Psoas muscle (tissue), 8 donors: ENCODE data around the gene TCF12. TPM values are rescaled to one million over a fixed set of nuclear protein-coding genes. Genes with fewer than 3 reads are reported as not detected.

Experiments used
- ATAC-seq, 4 donors: fragments of 200-7000 bp; cut with Tn5 transposase; one replicate each; pipeline ENCODE4 v1.9.1; 2020; ENCODE audit warnings: moderate library complexity in 3 of 4, mild to moderate bottlenecking in 2 of 4
- DNase-seq, 2 donors: peaks; one replicate each; pipeline ENCODE4 v3.0.0-alpha.2; 2020
- H3K27ac ChIP-seq: fragments of 200-600 bp; one replicate; pipeline ENCODE4 v1.8.0; 2022
- H3K27me3 ChIP-seq, 3 donors: fragments of 200-600 bp in 1 of 3; one replicate each; pipeline versions ENCODE4 v1.6.1 to v1.8.0; 2013 to 2022; ENCODE audit warnings: low read length in 2 of 3, mild to moderate bottlenecking in 2 of 3, moderate library complexity in 1 of 3; ENCODE audit not compliant: insufficient read depth in 3 of 3
- H3K36me3 ChIP-seq, 2 donors: fragments of 200-600 bp in 1 of 2; one replicate each; pipeline versions ENCODE4 v1.6.1 to v1.8.0; 2013 to 2022; ENCODE audit warnings: low read depth in 1 of 2, mild to moderate bottlenecking in 1 of 2, moderate library complexity in 1 of 2; ENCODE audit not compliant: insufficient read depth in 1 of 2
- H3K4me1 ChIP-seq: fragments of 200-600 bp; one replicate; pipeline ENCODE4 v1.8.0; 2022
- H3K4me3 ChIP-seq: fragments of 200-600 bp; one replicate; pipeline ENCODE4 v1.8.0; 2022; ENCODE audit warnings: mild to moderate bottlenecking
- H3K9me3 ChIP-seq: fragments of 200-600 bp; one replicate; pipeline ENCODE4 v1.8.0; 2022
- WGBS, 3 donors: extraction: QIAGEN DNeasy Blood & Tissue Kit; methylation state at CpG; one replicate each; pipeline versions ENCODE4 v1.1.6 to v1.1.7; 2013; 5-methylcytosine and 5-hydroxymethylcytosine counted together
- intact Hi-C, 2 donors: fragments of 100-400 bp; cut with DNase I; formaldehyde crosslinking; loops; one replicate each; pipeline versions ENCODE4 v1.11.0 to v1.14.2; 2022
- polyA plus RNA-seq, 3 donors: library from polyadenylated mRNA; stranded (reverse); fragments of 200-250 nt; gene quantifications; one replicate each; pipeline ENCODE4 v1.2.3, GENCODE V29; 2013
- total RNA-seq, 4 donors: library from RNA; stranded (reverse); fragmentation: NEBNext Ultra II Directional in 2 of 4; extraction: Animal tissue kit (Norgen Biotek cat#: 25700) in 2 of 4; gene quantifications; one replicate each; pipeline versions ENCODE4 v1.2.1 to v1.2.4, GENCODE V29; 2021 to 2023
- TF ChIP-seq, protein P1 (sequence below): fragments of 200-600 bp; IDR thresholded peaks from one replicate; pipeline ENCODE4 v1.8.0; 2022; ENCODE audit warnings: antibody characterized with exemption
- donor health status: healthy with polysubstance abuse.
- donor health status: DM: no; HTN: no; CAD: no; lungs with moderate emphysema.
- donor health status: Bipolar disorder and iron deficiency.
- donor health status: healthy.
- donor health status: DM: yes; HTN: yes; CAD: no.
- donor health status: DM: no; HTN: no; CAD: no.
- donor health status: DM: no; HTN: no; CAD: no.
- donor health status: DM: yes; HTN: yes; CAD: no.

TCF12 gene
- total and polyA plus RNA-seq, 7 donors, result 10.5 to 53.1 (median 30.5) TPM

- H3K27me3 ChIP-seq, result no peaks in the 10 kb centered on the region
- no peak for DNase-seq
- no peak overlapping the region for H3K27ac ChIP-seq
- H3K4me3 ChIP-seq, result no peak overlapping the region
- peaks cover 0 to 3% of the 10 kb centered on the region in 2 donors for H3K36me3 ChIP-seq
- intact Hi-C loops, result no loop called here
- no peaks in the 10 kb centered on the region for H3K9me3 ChIP-seq
- TF ChIP-seq, protein P1, sequence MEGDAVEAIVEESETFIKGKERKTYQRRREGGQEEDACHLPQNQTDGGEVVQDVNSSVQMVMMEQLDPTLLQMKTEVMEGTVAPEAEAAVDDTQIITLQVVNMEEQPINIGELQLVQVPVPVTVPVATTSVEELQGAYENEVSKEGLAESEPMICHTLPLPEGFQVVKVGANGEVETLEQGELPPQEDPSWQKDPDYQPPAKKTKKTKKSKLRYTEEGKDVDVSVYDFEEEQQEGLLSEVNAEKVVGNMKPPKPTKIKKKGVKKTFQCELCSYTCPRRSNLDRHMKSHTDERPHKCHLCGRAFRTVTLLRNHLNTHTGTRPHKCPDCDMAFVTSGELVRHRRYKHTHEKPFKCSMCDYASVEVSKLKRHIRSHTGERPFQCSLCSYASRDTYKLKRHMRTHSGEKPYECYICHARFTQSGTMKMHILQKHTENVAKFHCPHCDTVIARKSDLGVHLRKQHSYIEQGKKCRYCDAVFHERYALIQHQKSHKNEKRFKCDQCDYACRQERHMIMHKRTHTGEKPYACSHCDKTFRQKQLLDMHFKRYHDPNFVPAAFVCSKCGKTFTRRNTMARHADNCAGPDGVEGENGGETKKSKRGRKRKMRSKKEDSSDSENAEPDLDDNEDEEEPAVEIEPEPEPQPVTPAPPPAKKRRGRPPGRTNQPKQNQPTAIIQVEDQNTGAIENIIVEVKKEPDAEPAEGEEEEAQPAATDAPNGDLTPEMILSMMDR, result no peak
- WGBS, 3 donors, result 94 to 98% (median 97%) methylated on average over 4 of the region's 4 CpGs
- no peak for ATAC-seq
- no peaks in the 10 kb centered on the region for H3K4me1 ChIP-seq
Measured at GRCh38 chr15:57100136-57100539, 181.7 kb downstream of the TCF12 start.

- Histone ChIP-seq H3K27ac (no peak overlapping the region), H3K4me3 (no peak overlapping the region), H3K27me3 (no peaks in the 10 kb centered on the region), H3K4me1 (no peaks in the 10 kb centered on the region), H3K36me3 (no peaks in the 10 kb centered on the region), H3K9me3 (peaks cover 3% of the 10 kb centered on the region)
- TF ChIP-seq, protein P1, result no peak
- 49 to 56% (median 49%) methylated on average over 5 of the region's 5 CpGs for WGBS, 3 donors
- ATAC-seq (no peak), DNase-seq (no peak)
- intact Hi-C loops, result no loop called here
Measured at GRCh38 chr15:57102858-57103257, 184.4 kb downstream of the TCF12 start.

- peaks cover 3% of the 10 kb centered on the region for H3K9me3 ChIP-seq
- no peak overlapping the region for H3K4me3 ChIP-seq
- H3K36me3 ChIP-seq, result no peaks in the 10 kb centered on the region
- WGBS, 3 donors, result 94 to 100% (median 97%) methylated on average over 2 of the region's 2 CpGs
- TF ChIP-seq, protein P1, result no peak
- ATAC-seq (no peak), DNase-seq (no peak)
- peaks cover 20% of the 10 kb centered on the region for H3K4me1 ChIP-seq
- no peaks in the 10 kb centered on the region for H3K27me3 ChIP-seq
- intact Hi-C loops, result no loop called here
- H3K27ac ChIP-seq, result no peak overlapping the region
Measured at GRCh38 chr15:57108296-57108695, 189.9 kb downstream of the TCF12 start.

DNA sequence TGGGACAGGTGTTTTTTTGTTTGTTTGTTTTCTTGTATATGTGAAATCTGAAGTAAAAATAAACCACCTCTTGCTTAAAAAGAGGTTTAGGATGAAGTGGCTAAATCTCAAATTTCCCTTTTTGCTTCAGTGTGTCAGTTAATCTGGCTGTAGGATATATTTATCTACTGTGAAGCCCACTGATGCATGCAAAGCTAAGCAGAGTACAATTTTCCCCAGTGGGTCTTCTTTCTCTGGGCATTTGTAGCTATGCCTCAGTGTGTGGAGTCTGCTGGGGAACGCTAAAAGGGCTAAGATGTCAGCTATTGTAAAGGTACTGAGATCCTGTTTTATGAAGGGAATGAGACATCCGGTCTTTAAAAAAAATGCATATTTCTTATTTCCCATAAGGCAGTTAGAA lies 190.6 kb downstream of the TCF12 start:
- ATAC-seq, result no peak
- no peak overlapping the region for H3K4me3 ChIP-seq

More for the DNA sequence above, 190.6 kb downstream of the TCF12 start:
- 83 to 91% (median 89%) methylated on average over 2 of the region's 2 CpGs for WGBS, 3 donors
- TF ChIP-seq, protein P1, result no peak
- intact Hi-C loops, result no loop called here
- Histone ChIP-seq H3K9me3 (peaks cover 3% of the 10 kb centered on the region), H3K4me1 (peaks cover 27% of the 10 kb centered on the region), H3K27me3 (no peaks in the 10 kb centered on the region), H3K27ac (no peak overlapping the region), H3K36me3 (no peaks in the 10 kb centered on the region)
- no peak for DNase-seq
